HG03280 (cell line): ENCODE results near the gene PLEKHG3.

ENCODE experiments used
- ATAC-seq: cut with Tn5 transposase; IDR thresholded peaks from one replicate; pipeline ENCODE4 v1.9.1; 2021; ENCODE audit warnings: mild to moderate bottlenecking, moderate library complexity; ENCODE audit not compliant: unreplicated experiment

Gene PLEKHG3

DNA sequence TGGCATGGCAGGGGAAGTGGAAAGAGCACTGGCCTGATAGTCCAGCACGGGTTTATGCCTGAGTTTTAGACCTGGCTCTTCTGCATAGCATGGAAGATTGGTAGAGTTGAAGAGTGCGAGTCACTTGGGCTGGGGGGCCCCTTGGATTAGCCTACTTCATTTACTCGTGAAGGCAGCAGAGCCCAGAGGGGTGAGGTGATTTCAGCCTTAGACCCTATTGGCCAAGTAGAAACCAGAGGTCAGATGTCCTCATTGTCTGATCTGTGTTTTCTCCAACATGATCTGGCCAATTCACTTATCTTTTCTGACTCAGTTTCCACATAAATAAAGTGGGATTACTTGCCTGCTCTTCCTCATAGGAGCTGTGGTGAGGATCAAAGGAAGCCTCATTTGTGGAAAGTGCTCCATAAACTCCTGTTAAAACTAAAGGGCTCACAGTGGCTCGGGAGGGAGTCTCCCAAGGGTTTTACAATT lies 1.9 kb downstream of the PLEKHG3 start:
- no peak for ATAC-seq

DNA sequence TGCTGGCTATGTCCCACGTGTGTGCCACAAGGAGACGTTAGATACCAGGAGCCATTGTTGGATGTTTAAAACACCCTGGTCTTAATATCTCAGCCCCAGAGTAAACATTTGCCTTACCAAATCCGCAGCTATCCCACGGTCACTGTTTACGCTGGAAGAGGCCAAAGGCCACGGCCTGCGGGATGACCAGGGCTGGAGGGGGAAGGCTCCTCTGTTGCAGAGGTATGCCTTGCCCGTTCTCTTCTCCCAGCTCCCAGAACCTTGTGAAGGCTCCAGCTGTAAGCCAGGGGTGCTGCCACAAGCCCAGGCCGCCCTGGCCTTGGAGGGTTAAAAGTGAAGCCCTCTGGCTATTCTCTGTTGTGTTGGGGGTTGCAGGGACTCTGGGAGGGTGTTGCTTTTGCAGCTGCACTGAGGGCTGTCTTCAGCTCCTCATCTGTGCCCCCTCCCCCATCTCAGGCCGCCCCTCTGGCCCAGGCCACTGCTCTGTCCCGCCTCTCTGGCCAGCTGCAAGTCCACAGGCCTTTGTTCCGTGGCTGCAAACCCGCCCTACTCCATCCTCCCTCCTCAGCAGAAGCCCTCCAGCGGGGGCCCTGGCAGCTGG lies 2.5 kb downstream of the PLEKHG3 start:
- no peak for ATAC-seq

DNA sequence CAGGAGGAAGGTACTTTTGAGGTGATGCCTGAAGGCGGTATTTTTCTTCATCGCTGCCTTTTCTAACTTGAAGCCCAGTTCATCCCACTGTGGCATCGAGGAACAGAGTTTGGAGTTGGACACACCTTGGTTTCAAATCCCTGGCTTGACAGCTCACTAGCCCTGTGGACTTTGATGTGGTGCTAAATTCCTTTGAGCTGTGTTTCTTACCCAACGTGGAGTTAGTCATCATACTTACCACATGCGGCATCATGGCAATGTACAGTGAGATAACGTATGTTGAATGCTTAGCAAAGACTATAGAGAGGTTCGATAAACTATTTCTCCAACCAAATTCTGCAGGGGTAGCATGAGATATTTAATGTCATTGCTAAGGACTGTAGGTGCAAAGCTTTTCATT lies 3.4 kb downstream of the PLEKHG3 start:
- no peak for ATAC-seq

DNA sequence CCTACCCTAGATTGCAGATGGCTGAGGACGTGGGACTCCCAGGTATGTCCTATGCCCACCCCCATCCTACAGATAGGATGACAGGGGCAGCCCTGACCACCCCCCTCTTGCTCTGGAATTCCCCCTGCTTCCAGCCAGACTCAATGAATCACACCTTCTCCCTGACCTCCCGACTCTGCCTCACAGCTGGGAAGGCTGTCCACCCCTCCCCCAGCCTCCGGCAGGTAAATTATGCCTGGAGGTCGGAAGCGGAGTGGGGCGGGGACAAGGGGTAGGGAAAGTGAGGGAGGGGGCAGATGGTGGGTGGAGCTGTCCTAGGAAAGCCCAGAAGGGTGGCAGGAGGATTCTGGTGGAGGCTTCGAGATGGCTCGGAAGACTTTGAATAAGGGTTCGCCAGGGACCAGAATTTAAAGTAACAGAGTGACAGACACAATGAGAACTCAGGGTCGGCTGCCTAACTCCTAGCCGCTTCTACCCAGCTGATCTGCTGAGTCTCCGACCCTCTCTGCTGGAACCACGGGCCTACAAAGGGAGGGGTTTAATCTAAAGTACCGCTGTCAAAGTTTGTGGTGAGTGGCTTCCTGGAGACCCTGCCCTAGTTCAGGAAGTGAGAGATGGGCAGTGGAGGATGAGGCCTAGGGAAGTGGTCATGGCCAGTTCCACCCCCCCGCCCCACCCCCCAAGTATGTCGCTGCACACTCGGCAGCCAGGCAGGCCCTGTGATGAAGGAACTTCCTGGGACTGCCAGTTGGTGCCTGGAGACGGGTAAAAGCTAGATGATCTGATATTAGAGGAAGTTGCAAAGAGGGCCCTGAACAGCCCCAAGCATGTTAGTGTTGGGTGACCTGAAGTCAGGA lies 4.2 kb downstream of the PLEKHG3 start:
- ATAC-seq, result no peak

DNA sequence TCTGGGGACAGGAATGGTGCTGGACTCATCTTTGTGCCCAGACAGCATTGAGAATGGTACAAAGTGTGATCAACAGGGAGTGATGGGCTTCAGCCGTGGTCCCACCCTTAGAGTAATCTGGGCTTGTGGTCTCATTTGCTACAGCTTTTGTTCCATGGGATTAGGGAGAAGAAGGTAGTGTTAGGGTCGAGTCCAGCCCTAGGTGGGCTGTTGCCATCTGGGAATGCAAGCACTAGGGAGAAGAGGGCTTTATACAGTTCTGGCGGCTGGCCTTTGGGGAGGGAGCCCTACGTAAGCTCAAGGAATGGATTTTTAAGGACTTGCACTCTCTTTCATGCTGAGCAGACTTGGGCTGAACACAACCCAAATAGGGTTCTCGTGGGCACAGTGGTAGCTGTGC lies 4.9 kb downstream of the PLEKHG3 start:
- ATAC-seq, result no peak

DNA sequence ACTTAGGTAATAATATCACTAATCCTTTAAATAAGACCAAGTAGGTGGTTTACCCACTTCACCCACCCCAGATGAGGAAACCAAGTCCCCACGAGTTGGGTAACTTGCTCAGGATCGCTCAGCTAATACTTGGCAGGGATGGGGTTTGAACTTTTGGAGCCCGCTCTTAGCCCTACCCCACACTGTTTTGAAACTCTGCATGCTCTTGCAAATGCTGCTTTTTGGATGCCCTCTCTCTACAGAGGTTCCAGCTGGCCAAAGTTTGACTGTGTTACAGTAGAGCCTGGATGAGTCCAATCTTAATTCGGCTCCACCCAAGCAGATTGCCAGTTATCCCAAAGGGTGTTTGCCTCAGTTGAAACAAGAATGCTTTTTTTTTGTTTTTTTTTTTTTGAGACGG lies 6.8 kb downstream of the PLEKHG3 start:
- no peak for ATAC-seq

DNA sequence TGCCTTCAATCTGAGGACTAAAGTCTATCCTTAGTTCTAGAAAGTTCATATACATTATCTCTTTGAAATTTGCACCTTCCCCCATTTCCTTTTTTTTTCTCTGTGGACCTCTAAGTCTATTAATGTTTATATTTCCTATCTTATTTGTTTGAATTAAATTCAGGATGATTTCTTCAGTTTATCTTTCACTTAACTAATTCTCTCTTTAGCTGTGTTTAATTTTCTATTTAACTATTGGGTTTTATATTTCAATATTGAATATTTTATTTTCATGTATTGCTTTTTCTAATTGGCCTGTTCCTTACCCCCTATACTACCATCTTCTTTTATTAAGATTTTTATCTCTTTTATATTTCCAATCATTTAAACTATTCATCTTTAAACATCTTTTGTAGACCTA lies 9.5 kb downstream of the PLEKHG3 start:
- ATAC-seq, result no peak

DNA sequence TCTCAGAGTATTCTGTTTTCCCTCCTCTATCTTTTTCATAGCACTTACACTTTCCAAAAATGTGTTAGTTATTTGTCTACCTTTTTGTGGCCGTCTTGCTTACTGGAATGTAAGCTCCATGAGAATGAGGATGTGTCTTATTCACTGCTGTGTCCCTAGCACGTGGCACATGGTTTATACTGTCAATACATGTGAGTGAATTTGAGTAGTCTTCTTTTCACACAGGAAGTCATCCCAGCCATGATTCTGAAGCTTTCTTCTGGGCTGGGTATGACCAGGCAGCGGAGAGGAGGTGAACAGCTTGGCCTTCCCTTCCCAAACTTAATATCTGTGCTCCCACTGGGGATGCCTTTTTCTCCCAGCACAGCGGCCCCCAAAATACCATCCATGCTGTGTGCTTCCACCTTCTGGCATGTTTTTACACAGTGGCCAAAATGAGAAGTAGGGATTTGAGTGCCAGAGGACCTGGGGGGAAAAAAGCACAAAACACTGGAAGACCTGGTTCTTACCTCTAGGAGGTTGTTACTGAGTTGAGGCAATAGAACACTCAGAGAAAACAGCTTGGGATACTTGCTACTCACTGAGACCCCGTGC lies 10.3 kb downstream of the PLEKHG3 start:
- no peak for ATAC-seq

DNA sequence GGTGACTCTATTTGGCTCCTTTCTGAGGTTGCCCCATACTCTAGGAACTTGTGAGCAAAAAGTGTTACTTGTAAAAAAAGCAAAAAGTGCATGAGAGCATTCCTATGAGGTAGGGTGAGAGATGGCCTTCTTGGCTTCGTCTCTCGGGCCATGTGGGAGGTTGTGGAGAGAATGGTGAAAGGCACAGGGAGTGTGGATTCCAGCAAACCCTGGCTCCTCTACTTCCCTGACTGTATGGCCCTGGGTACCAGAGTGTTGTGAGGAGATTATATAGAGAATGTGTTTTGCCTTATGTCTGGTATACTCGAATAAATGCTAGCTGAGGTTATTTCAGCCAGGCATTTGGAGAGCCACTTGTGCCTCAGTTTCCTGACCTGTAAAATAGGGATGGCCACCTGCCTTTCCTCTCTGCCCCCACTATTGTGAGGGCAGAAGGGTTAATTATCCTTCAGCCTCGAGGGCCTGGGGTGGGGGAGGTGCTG lies 11.0 kb downstream of the PLEKHG3 start:
- no peak for ATAC-seq

DNA sequence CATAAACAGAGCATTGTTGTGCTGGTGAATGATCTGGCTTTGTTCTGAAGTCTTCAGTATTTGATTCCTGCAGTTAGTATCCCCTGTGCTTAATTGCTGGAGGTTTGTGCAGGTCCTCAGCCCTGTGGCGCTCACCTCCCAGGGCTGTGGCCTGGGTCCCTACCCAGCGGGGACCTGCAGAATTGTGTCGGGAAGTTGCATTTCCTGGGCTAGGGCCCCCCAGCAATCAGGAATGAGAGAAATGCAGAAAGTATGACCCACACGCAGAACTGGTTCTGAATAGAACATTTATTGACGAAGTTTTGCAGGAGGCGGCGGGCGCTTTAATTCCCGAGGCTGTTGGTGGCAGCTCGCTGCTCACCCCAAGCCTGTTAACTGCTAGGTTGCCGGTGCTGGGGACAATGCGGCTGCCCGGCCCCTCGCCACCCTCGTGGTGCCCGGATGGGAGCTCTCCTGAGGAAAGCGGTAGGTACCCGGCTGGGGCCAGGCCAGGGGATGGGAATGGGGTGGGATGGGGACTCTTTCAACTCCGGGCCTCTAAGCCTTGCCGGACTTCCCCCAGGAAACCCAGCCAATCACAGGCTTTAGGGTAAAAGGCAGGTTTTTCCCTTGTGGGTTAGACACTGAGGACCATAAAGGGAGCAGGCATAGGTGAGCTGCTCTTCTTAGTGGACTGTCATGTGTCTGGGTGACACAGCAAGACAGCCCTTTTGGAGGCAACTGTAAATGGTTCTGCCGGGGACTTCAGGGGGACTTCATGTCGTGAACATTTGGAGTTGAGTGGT lies 11.6 kb downstream of the PLEKHG3 start:
- ATAC-seq, result no peak

DNA sequence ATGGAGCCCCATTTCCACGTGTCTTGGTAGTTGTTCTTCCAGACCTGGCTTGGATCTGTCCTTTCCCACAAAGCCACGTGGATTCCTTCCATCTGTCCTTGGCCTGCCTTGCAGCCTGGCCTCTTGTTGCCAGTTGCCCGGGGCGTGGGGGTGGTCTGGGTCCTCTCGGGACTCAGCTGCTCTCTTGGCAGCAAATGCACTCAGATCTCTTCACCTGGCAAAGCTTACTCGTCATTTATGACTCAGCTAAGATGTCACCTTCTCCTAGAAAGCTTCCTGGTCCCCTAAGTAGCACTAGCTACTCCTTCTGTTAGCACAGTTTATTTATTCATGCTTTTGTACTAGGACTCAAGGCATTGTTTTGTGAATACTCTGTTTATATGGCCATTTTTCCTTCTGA lies 13.6 kb downstream of the PLEKHG3 start:
- no peak for ATAC-seq

DNA sequence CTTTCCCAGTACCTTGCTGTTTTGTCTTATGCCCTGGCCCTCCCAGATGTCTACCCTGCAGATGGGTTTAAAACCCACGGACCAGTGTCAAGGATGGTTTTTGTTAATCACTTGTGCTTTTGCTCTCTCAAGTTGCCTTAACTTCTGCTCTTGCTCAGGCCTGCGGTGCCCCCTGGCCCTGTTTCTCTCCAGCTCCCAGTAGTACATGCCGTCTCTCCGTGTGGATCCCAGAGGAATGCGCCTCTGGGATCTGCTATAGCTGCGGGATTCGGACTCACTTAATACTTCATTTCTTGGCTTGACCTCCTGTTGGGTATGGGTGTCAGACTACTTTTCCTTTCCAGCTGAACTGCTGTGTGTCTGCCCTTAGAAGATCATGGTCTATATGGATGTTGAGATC lies 14.5 kb downstream of the PLEKHG3 start:
- ATAC-seq, result no peak

DNA sequence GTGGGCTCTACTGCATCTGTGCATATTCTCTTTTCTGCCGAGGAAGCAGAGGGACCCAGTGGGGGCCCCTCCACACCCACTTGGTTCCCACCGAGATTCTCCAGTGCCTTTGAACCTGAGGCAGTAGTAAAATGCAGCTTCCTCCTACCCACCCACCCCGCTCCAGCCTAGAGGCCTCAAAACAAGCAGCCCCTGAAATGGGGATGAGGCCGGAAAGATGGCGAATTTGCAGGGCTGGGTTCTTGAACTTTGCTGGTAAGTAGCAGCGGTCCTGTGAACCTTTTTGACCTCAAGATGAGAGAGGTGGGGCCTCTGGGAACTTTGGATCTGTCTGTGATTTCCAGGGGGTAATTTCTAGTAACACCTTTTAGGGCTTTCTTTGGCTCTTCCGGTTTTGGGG lies 15.4 kb downstream of the PLEKHG3 start:
- ATAC-seq, result no peak

DNA sequence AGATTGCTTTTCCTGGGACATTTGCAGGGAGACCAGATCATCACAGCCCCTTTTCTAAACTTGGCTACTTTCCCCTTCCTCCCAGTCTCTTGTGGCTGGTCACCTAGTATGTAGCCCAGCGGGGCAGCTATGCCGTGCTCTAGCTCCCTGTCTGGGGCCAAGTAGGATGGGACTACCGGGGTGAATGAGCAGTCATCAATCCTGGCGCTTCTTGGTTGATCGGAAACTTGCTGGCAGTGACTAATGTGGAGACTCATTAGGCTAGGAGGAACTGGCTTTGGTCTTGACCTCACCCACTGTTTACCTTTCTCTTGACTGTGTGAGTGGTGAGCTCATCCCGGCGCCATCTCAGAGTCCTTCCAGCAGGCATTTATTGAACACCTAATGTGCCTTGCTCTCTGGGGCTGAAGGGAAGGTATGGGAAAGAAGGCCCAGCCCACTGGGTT lies 15.9 kb downstream of the PLEKHG3 start:
- no peak for ATAC-seq

DNA sequence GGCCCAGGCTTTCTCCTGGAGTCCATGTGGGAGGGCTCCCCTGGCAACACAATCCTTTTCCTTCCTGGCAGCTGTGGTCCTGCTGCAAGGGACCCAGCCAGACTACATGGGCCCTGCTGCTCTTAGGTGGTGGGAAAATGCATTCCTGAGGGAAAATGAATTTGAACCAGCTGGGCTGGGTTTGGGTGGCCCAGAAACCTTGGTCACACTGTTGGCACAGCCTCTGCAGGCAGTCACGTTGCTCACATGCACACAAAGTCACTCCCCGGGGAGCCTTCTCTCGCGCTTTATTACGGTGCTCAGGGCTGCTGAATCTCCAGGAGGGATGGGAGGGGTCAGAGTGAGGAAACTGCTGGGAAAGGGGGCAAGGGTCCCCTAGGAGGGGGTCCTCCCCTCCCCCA lies 17.2 kb downstream of the PLEKHG3 start:
- ATAC-seq, result no peak

DNA sequence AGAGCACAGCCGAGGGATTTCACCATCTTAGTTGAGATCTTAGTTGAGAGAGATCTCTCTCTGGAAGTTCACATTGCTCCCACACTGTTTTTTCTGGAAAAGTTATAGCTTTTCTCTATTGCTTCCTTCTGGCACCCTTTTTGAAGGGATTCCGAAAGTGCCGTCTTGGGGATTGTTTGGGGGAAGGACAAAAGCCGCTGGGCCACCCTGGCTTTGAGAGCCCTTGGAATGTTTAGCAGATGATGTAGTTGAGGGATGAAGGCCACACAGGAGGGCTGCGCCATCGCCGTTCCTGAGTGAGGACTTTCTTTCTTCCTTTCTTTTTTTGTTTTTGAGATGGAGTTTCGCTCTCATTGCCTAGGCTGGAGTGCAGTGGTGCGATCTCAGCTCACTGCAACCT lies 17.7 kb downstream of the PLEKHG3 start:
- ATAC-seq, result no peak

DNA sequence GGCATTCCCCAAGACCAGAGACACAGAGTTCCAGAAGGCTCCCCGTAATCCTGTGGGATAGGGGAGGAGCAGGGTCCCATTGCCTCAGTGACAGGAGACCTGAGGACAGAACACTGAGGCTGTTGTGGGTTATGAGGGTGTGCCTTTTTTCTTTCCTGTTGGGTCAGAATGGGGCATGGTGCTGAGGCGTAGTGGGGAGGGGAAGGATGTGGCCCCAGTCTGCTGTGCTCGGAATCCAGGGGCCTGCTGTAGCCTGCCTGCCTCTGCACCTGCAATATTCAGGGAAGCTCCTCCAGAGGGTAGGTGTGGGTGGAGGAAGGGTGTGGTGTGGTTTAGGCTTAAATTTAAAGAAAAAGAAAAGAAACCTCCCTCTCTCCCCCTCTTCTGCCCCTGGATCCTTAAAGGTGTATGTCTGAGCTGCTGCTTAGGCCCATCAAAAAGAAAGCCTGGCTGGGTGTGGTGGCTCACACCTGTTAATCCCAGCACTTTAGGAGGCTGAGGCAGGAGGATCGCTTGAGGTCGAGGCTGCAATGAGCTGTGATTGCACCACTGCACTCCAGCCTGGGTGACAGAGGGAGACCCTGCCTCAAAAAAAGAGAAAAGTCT lies 18.7 kb downstream of the PLEKHG3 start:
- no peak for ATAC-seq

DNA sequence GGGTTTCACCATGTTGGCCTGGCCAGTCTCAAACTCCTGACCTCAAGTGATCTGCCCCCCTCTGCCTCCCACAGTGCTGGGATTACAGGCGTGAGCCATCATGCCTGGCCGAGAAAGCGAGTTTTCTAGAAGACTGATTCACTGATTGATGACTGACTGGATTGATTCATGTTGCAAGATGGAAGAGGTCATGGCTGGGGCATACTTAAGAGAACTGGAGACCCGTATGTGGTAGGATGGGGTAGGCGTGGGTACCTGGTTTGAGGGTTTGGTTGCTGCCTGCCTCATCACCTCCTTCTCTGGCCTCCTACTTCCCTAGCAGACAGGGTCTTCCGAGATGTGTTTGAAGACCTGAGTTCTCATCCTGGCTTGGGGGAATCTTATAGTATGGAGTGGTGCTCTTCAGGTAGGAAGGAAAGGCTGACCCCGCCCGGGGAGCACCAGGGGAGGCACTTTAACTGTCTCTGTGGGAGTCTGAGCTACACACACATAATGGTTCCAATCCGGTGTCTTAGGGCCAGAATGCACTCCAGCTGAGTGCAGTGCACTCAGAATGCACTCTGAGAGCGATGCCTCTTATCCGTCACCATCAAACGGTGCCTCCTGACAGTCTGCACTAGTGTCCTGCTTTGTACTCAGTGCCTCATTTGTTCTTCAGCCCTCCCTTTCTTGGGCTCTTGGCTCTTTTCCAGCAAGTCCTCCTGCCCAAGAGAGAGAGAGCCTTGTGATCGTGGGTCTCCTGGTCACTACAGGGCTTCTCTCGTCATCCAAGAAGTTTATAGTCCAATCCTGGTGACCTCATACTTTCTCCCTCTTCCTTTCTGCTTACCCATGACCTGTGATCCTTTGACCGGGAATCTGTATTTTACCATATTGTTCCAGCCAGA lies 19.7 kb downstream of the PLEKHG3 start:
- no peak for ATAC-seq

DNA sequence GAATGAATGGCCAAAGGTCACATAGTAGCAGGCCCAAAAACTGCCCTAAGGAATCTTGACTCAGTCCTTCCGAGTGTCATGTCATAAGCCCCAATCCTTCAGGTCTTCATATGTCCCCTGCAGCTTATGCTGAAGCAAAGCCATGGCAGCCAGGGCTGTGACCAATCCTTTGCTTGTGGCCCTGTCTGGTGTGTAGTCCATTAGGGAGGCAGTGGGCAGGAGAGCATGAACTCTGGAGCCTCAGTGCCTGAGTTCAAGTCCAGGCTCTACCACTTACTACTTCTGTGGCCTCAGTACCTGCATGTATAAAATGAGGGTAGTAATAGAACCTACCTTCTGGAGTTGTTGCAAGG lies 20.3 kb downstream of the PLEKHG3 start:
- ATAC-seq, result no peak

DNA sequence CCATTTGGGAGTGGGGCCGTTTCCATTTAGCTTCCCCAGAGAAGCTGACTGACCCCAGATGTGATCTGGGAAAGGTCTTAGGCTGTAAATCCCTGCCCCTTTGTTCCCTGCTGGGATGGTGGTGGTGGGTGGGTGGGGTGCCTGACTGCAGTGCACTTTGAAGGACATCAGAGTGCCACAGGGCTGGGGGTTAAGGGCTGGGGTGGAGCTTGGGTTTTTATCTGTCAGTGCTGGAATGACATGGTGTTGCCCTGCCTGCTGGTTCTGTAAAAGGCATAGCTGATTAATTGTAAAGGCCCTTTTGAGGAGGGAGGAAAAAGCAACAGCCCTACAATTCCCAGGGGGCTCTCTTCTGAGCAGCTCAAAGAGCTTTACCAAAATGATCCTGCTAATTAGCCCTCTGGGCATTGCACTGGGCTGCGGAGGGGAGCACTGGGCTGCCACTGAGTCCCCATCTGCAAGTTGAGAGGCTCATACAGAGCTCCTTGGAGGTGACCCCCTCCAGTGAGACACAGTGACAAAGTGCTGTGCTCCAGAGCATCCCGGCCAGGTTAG lies 21.1 kb downstream of the PLEKHG3 start:
- ATAC-seq, result no peak
